HEK293 (cell line): ENCODE measurements around the gene POLR2C.

Experiments
- AEBP2 ChIP-seq: fragments of 450-650 bp; formaldehyde crosslinking; IDR thresholded peaks from 2 replicates; pipeline ENCODE4 v1.5.1; 2016; ENCODE audit warnings: missing biosample characterization, missing genetic modification characterization, borderline replicate concordance
- ELK4 ChIP-seq: IDR thresholded peaks from 2 replicates; pipeline ENCODE4 v1.6.1; 2011; ENCODE audit warnings: mild to moderate bottlenecking, low read depth, low read length, borderline replicate concordance
- GLIS1 ChIP-seq: fragments of 450-650 bp; formaldehyde crosslinking; IDR thresholded peaks from 2 replicates; pipeline ENCODE4 v1.5.1; 2016; ENCODE audit warnings: missing biosample characterization, missing genetic modification characterization
- HOXC10 ChIP-seq: sonication (generic); formaldehyde crosslinking; IDR thresholded peaks from 2 replicates; pipeline ENCODE4 v1.8.1; 2023; ENCODE audit warnings: mild to moderate bottlenecking, missing genetic modification reagents
- IKZF3 ChIP-seq: fragments of 450-650 bp; IDR thresholded peaks from 2 replicates; pipeline ENCODE4 v1.5.0; 2018; ENCODE audit warnings: missing biosample characterization, mild to moderate bottlenecking, missing genetic modification characterization, moderate library complexity
- KLF17 ChIP-seq: fragments of 450-650 bp; formaldehyde crosslinking; IDR thresholded peaks from 2 replicates; pipeline ENCODE4 v1.5.1; 2016; ENCODE audit warnings: missing biosample characterization, missing genetic modification characterization
- MEIS1 ChIP-seq: sonication (generic); formaldehyde crosslinking; IDR thresholded peaks from 2 replicates; pipeline ENCODE4 v1.8.1; 2022; ENCODE audit warnings: missing genetic modification reagents, mild to moderate bottlenecking, borderline replicate concordance
- PRDM6 ChIP-seq: fragments of 450-650 bp; formaldehyde crosslinking; IDR thresholded peaks from 2 replicates; pipeline ENCODE4 v1.5.1; 2017; ENCODE audit warnings: missing biosample characterization, missing genetic modification characterization
- SP3 ChIP-seq: fragments of 450-650 bp; formaldehyde crosslinking; IDR thresholded peaks from 2 replicates; pipeline ENCODE4 v1.5.1; 2016; ENCODE audit warnings: missing biosample characterization, missing genetic modification characterization
- ZBTB20 ChIP-seq: fragments of 450-650 bp; formaldehyde crosslinking; IDR thresholded peaks from 2 replicates; pipeline ENCODE4 v1.5.1; 2016; ENCODE audit warnings: missing biosample characterization, missing genetic modification characterization
- ZBTB21 ChIP-seq: fragments of 450-650 bp; formaldehyde crosslinking; IDR thresholded peaks from 2 replicates; pipeline ENCODE4 v1.5.1; 2017; ENCODE audit warnings: missing biosample characterization, missing genetic modification characterization
- ZBTB44 ChIP-seq: fragments of 450-650 bp; IDR thresholded peaks from 2 replicates; pipeline ENCODE4 v1.5.1; 2018; ENCODE audit warnings: missing biosample characterization, mild to moderate bottlenecking, missing genetic modification characterization
- ZBTB49 ChIP-seq: fragments of 450-650 bp; formaldehyde crosslinking; IDR thresholded peaks from 2 replicates; pipeline ENCODE4 v1.5.1; 2016; ENCODE audit warnings: missing biosample characterization, missing genetic modification characterization, low read depth
- ZBTB6 ChIP-seq: fragments of 450-650 bp; formaldehyde crosslinking; IDR thresholded peaks from 2 replicates; pipeline ENCODE4 v1.5.1; 2017; ENCODE audit warnings: missing biosample characterization, missing genetic modification characterization
- ZBTB8A ChIP-seq: fragments of 450-650 bp; formaldehyde crosslinking; IDR thresholded peaks from 2 replicates; pipeline ENCODE4 v1.5.1; 2016; ENCODE audit warnings: missing biosample characterization, missing genetic modification characterization
- ZNF133 ChIP-seq: fragments of 450-650 bp; formaldehyde crosslinking; IDR thresholded peaks from 2 replicates; pipeline ENCODE4 v1.5.1; 2016; ENCODE audit warnings: missing biosample characterization, missing genetic modification characterization
- ZNF211 ChIP-seq: fragments of 450-650 bp; formaldehyde crosslinking; IDR thresholded peaks from 2 replicates; pipeline ENCODE4 v1.5.1; 2016; ENCODE audit warnings: low read depth, missing biosample characterization, missing genetic modification characterization
- ZNF335 ChIP-seq: fragments of 450-650 bp; formaldehyde crosslinking; conservative IDR thresholded peaks from 2 replicates; pipeline ENCODE4 v1.5.1; 2016; ENCODE audit warnings: missing biosample characterization, missing genetic modification characterization
- ZNF341 ChIP-seq: fragments of 450-650 bp; formaldehyde crosslinking; IDR thresholded peaks from 2 replicates; pipeline ENCODE4; 2016; ENCODE audit warnings: low read depth, missing biosample characterization, missing genetic modification characterization
- ZNF350 ChIP-seq: fragments of 450-650 bp; formaldehyde crosslinking; IDR thresholded peaks from 2 replicates; pipeline ENCODE4 v1.5.0; 2017; ENCODE audit warnings: missing biosample characterization, mild to moderate bottlenecking, missing genetic modification characterization
- ZNF404 ChIP-seq: fragments of 450-650 bp; formaldehyde crosslinking; IDR thresholded peaks from 2 replicates; pipeline ENCODE4 v1.5.1; 2017; ENCODE audit warnings: missing biosample characterization, missing genetic modification characterization
- ZNF560 ChIP-seq: fragments of 450-650 bp; formaldehyde crosslinking; IDR thresholded peaks from 2 replicates; pipeline ENCODE4 v1.5.1; 2017; ENCODE audit warnings: missing biosample characterization, missing genetic modification characterization, borderline replicate concordance
- ZNF626 ChIP-seq: fragments of 450-650 bp; sonication (Bioruptor Pico); formaldehyde crosslinking; IDR thresholded peaks from 2 replicates; pipeline ENCODE4 v1.5.1; 2018; ENCODE audit warnings: missing biosample characterization, missing genetic modification characterization, inconsistent platforms
- ZNF639 ChIP-seq: fragments of 450-650 bp; formaldehyde crosslinking; IDR thresholded peaks from 2 replicates; pipeline ENCODE4 v1.5.1; 2016; ENCODE audit warnings: missing biosample characterization, missing genetic modification characterization
- ZNF701 ChIP-seq: fragments of 450-650 bp; formaldehyde crosslinking; IDR thresholded peaks from 2 replicates; pipeline ENCODE4 v1.5.1; 2016; ENCODE audit warnings: missing biosample characterization, missing genetic modification characterization
- ZNF704 ChIP-seq: fragments of 450-650 bp; formaldehyde crosslinking; IDR thresholded peaks from 2 replicates; pipeline ENCODE4 v1.5.1; 2016; ENCODE audit warnings: missing biosample characterization, missing genetic modification characterization

Gene POLR2C

GRCh38 chr16:57447186-57447962, 15.1 kb upstream of the POLR2C start, which contains the start of the genes CIAPIN1 and COQ9 (continued):
- TF ChIP-seq ZBTB44 (tag by site-specific recombination): no peak
- peak; percentile 95 for TF ChIP-seq ZNF335
- no peak for TF ChIP-seq ZNF404 (tag by site-specific recombination)
- TF ChIP-seq ZNF639 (tag by site-specific recombination): no peak
- TF ChIP-seq ZBTB6 (tag by site-specific recombination): no peak
- TF ChIP-seq ZBTB20: peak; percentile 57; the same call in 1 of the 2 replicates
- TF ChIP-seq KLF17 (tag by site-specific recombination): no peak
- no peak for TF ChIP-seq ELK4
- no peak for TF ChIP-seq ZNF211 (tag by site-specific recombination)
- no peak for TF ChIP-seq ZNF350 (tag by site-specific recombination)
- TF ChIP-seq MEIS1 (CRISPR knock-in tag): no peak
- peak; percentile 83 for TF ChIP-seq SP3 (tag by site-specific recombination)
- TF ChIP-seq ZNF701 (tag by site-specific recombination): no peak
- TF ChIP-seq ZBTB21: no peak; the same call in 1 of the 2 replicates
- TF ChIP-seq AEBP2: no peak
- peak; percentile 38; the same call in 1 of the 2 replicates for TF ChIP-seq GLIS1
- TF ChIP-seq ZNF341 (tag by site-specific recombination): no peak
- no peak for TF ChIP-seq PRDM6
- no peak for TF ChIP-seq ZBTB49 (tag by site-specific recombination)
- no peak for TF ChIP-seq ZNF626 (tag by site-specific recombination)
- TF ChIP-seq ZNF133 (tag by site-specific recombination): no peak
- peak; percentile 45; the same call in 1 of the 2 replicates for TF ChIP-seq IKZF3 (tag by site-specific recombination)
- no peak for TF ChIP-seq HOXC10
- no peak for TF ChIP-seq ZNF704
- peak; percentile 26; the same call in 1 of the 2 replicates for TF ChIP-seq ZBTB8A (tag by site-specific recombination)
- no peak for TF ChIP-seq ZNF560 (tag by site-specific recombination)
